Cardiac septum (tissue), 1 donor: ENCODE data around the gene GDPD4. TPM values are rescaled to one million over a fixed set of nuclear protein-coding genes. Genes with fewer than 3 reads are reported as not detected.
"Not testable (repeated sequence)": the region's sequence is repeated elsewhere in the genome, so short reads cannot be mapped to it uniquely, and the experiment has no call there.

Source experiments
- DNase-seq: peaks from one replicate; pipeline ENCODE4 v3.0.0-alpha.2; 2020; ENCODE audit warnings: low spot score
- intact Hi-C: fragments of 100-400 bp; cut with DNase I; formaldehyde crosslinking; loops from one replicate; pipeline ENCODE4 v1.14.0; 2022
- total RNA-seq: library from RNA; stranded (reverse); fragmentation: NEBNext Ultra II Directional; extraction: Animal tissue kit (Norgen Biotek cat#: 25700); gene quantifications from one replicate; pipeline ENCODE4 v1.2.1, GENCODE V29; 2021
- donor health status: DM: no; HTN: no; CAD: no.

The GDPD4 gene
- total RNA-seq, 1 donor from 2014 or later, result not detected

GRCh38 chr11:77300695-77301094, 791 bp downstream of the GDPD4 start:
- intact Hi-C loops, result no loop called here
- no peak for DNase-seq

DNA sequence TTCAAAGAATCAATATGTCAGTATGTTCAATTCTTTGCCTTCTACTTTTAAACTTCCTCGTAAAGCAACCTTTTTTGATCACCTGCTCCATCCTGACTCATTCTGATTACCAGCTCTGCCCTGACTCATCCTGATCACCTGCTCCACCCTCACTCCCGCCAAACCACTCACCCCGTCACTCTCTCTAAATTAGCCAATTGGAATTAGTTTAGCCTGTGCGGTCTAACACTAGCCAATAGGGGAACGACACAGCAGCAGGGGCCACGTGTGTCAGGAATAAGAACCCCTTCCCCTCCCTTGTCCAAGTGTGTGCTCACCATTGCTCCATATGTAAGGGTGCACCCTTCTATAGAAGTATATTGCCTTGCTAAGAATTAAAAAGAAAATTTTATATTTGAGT, 1.5 kb downstream of the GDPD4 start:
- intact Hi-C loops, DNase-seq: not testable (repeated sequence)

- no peak for DNase-seq
- intact Hi-C loops, result no loop called here
Observed at GRCh38 chr11:77299528-77299993, 1.9 kb downstream of the GDPD4 start.

DNA sequence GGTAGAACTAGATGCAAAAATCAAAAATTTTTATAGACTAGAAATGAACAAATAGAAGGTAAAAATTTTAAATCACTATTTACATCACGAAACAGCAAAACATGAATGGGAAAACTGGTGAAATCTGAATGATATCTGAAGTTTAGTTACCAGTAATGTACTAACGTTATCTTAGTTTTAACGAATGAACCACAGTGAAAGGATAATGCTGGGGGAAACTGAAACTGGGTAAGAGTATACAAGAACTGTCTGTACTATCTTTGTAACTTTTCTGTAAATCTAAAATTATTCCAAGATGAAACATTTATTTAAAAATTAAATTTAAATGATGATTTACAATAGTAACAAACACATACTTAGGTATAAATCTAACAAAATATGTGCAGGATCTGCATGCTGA, 7.4 kb downstream of the GDPD4 start:
- DNase-seq, result no peak
- intact Hi-C loops, result no loop called here

DNA sequence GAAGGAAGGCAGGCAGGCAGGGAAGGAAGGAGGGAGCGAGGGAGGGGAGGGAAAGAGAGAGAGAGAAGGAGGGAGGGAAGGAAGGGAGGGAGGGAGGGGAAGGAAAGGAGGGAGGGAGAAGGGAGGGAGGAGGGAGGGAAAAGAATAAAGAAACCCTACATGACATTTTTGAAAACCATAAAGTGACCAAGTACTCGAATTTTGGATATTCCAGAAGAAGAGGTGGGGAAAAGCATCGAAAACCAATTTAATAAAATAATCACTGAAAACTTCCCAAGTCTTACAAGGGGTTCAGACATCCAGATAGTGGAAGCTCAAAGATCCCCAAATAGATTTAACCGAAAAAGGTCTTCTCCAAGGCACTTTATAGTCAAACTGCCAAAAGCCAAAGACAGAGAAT, 11.7 kb downstream of the GDPD4 start:
- DNase-seq, result no peak
- intact Hi-C loops, result no loop called here

- no peak for DNase-seq
- intact Hi-C loops, result no loop called here
Observed at GRCh38 chr11:77287615-77288273, 13.7 kb downstream of the GDPD4 start.

- no peak for DNase-seq
- intact Hi-C loops, result no loop called here
Observed at GRCh38 chr11:77287136-77287535, 14.3 kb downstream of the GDPD4 start.

GRCh38 chr11:77284476-77285468, 16.7 kb downstream of the GDPD4 start:
- intact Hi-C loops, result no loop called here

DNA sequence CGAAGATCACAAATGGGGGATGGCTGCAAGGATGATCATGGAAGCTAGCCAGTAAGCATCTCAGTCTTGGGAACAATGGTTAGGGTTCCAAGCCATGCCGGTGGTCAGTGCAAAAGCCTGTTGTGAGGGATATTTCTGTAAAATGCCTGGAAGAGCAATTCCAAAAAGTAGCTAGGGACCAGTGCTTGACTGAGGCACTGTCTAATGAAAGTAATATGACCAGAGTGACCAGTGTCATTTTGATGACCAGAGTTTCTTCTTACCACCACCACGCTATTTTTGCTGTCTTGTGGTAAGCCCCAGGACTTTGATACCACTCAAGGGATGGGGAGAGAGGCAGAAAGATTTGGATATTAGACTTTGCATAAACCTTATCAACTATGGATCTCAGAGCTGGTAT, 18.4 kb downstream of the GDPD4 start:
- intact Hi-C loops, result no loop called here
- no peak for DNase-seq

More at GRCh38 chr11:77284476-77285468, 16.7 kb downstream of the GDPD4 start:
- DNase-seq, result no peak

DNA sequence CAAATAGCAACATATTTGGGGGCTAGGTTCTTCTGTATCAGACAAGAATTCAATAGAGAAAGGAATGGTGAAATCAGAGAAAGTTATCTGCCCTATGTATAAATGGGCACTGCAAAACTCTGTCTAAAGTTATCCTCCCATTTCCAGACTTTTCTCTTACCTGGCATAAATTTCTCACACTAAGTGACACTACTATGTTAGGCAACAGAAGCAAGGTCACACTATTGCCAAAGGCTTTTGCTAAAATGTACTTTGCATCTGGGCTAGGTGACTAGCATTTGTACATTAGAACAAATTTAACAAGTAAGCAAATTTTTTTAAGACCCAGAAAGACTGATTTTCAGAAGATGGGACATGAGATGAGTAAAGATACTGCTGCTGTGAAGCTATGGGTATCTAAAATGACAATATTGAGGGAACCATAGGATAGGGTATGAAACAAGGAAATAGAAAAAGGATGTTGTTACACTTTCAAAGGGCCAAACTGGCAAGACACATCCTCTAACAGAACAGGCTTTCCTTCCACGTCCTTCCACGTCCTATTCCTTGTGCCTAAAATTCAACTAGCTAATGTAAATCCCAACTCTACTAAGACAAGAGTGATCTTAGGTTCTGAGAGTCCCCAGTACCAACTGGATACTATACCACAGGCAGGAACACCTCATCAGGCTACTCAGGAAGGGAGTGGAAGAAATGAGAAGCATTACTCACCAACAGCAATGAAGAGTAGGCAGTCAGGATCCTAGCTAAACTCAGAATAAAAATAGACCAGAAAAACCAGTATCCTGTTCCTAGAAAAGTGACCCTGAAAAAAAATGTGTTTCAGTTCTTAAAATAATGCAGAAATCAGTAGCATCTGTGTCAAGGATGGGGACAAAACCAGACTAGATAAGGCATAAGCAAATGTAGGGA, 22.6 kb downstream of the GDPD4 start:
- no peak for DNase-seq
- intact Hi-C loops, result no loop called here

DNA sequence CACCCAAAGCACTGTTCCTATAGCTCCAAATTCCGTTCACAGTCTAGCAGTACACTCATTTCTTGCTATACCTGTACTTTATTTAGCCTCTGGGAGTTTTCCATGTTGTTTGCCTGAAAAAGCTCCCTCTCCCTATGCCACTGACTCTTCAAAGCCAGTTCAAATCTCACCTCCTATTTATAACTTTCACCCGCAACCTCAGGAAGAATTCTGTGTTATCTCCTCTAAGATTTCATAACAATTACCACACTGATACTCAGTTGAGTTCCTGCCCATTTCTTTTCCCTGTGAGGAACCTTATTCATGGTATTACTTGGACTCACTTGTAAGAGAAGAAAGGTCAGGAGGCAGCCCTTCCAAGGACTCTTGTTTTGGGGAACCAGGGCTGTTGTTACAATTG, 25.2 kb downstream of the GDPD4 start:
- intact Hi-C loops, result no loop called here
- no peak for DNase-seq

- intact Hi-C loops, result no loop called here
- DNase-seq, result no peak
Observed at GRCh38 chr11:77270921-77271320, 30.6 kb downstream of the GDPD4 start.

DNA sequence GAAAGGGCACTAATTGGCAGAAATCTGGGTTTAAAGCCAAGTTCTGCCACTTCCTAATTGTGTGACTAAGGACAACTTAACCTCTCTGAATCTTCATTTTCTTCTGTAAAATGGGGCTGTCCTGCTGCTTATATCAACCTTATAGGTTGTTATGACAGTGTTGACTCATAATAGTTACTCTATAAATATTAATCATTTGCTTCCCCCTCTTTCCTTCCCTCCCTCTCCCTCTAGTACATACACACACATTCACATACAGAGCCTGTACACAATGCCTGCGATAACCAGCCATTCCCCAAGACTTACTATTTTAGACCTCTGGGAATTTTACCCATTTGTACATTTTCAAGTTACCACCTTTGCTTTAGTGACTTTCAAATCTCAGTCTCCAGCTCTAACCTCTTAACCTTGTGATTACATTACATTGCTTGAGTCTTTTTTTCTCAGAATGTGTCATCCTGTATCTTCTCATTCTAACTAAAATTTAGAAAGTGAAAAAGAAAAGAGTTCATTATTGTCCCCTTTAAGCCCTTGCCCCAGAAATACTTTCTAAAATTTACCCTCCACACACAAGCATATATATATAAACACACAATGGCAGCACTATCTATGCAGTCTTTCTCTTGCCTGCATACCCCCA, 31.9 kb downstream of the GDPD4 start:
- intact Hi-C loops, result no loop called here
- no peak for DNase-seq

DNA sequence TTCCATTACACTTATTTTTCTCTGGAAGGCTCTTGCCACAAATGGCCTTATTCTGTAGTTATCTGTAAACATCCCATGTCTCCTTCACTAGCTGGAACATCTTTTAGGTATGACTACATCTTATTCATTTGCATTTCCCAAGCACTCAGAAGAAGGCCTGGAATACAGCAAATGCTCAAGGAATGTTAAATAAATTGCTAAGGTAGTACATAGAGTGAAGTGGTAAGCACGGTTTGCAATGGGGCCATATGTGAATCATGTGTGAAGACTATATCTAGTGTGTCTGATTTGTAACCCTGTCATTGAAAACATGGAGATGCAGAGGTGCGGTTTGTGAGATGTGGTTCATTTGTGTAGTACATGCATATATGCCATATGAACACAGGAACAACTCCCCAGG, 33.5 kb downstream of the GDPD4 start:
- no peak for DNase-seq
- intact Hi-C loops, result no loop called here

DNA sequence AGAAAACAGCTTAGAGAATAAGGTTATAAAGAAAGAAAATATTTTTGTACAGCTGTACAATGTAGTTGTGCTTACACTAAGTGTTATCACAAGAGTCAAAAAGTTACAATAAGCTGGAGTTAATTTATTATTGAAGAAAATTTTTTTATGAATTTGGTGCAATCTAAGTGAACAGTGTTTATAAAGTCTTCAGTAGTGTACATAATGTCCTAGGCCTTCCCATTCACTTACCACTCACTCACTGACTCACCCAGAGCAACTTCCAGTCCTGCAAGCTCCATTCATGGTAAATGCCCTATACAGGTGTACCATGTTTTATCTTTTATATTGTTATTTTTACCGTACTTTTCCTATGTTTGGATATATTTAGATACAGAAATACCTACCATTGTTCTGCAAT, 34.7 kb downstream of the GDPD4 start:
- intact Hi-C loops, result no loop called here

DNA sequence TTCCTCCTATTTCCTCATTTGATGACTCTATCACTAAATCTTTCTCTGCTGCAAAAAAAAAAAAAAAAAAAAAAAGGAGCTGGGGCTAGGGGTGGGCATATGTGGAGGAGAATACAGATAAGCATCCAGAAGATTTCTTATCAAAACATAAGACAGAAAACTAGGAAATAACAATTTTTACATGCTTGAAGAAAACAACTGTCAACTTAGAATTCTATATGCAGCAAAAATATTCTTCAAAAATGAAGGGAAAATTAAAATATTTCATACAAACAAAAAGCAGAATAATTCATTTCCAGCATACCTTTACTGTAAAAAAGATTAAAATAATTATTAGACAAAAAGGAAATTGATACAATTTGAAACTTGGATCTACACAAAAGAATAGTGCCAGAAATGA, 38.7 kb downstream of the GDPD4 start:
- intact Hi-C loops, result no loop called here
- no peak for DNase-seq

More for the DNA sequence above, 34.7 kb downstream of the GDPD4 start:
- DNase-seq, result no peak

GRCh38 chr11:77259641-77260040, 41.8 kb downstream of the GDPD4 start:
- intact Hi-C loops, result no loop called here
- DNase-seq, result no peak

DNA sequence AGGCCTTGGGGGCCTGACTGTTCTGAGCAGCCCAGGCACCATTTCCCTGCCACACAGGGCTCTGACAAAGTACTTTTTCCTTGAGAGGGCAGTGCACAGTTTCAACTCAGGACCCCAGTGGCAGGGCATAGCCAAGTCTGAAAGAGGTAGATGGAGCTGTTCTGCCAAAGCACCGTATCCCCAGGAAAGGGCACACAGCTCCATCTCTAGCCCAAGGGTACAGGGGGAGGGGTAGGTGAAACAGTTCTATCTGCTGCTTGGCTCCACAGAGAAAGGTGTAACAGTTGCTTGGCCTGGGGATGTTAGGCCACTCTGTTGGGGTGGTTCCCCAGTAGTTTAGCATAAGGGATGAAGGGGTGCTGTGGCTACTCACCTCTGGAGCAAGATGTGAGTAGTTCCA, 47.8 kb downstream of the GDPD4 start:
- intact Hi-C loops, result no loop called here
- DNase-seq, result no peak

- intact Hi-C loops, result no loop called here
- DNase-seq, result no peak
Observed at GRCh38 chr11:77252555-77253270, 48.8 kb downstream of the GDPD4 start.
